A673 (cell line): ENCODE results near the gene CCDC148. TPM values are rescaled to one million over a fixed set of nuclear protein-coding genes. Genes with fewer than 3 reads are reported as not detected.
A peak's percentile ranks its signal among the peaks of the same experiment; 100 is the strongest.

Experiments
- BruUV-seq: library from RNA; stranded (reverse); fragments of 400-500 nt; replicated peaks from 2 replicates; lab custom pipeline; 2021; lab: Mats Ljungman, UMichigan
- CTCF ChIA-PET: fragments of 300-600 bp; sonication (Branson Sonifier 250); formaldehyde crosslinking; loops from one replicate; lab custom pipeline; 2022; ENCODE audit warnings: antibody characterized with exemption; lab: Charles Lee
- POLR2A ChIA-PET: fragments of 300-600 bp; sonication (Branson Sonifier 250); formaldehyde crosslinking; loops from one replicate; lab custom pipeline; 2022; ENCODE audit warnings: antibody characterized with exemption; ENCODE audit not compliant: low non-redundant PET; lab: Charles Lee
- DNase-seq: peaks from one replicate; pipeline ENCODE4 v3.0.0-alpha.2; 2015; ENCODE audit warnings: low spot score
- H3K27ac ChIP-seq: fragments of 200-600 bp; sonication (generic); 2 replicates; pipeline ENCODE4 v1.5.1; 2016; ENCODE audit warnings: mixed run types, low read depth, mild to moderate bottlenecking, mixed read lengths, antibody characterized with exemption, low read length; ENCODE audit not compliant: poor library complexity, severe bottlenecking
- H3K27me3 ChIP-seq: fragments of 200-600 bp; sonication (generic); replicated peaks from 2 replicates; pipeline ENCODE4 v1.6.1; 2017; ENCODE audit warnings: mixed run types, low read depth, mild to moderate bottlenecking, mixed read lengths, antibody characterized with exemption, low read length; ENCODE audit not compliant: insufficient read depth, poor library complexity
- H3K36me3 ChIP-seq: fragments of 200-600 bp; sonication (generic); 2 replicates; pipeline ENCODE4 v1.6.1; 2016; ENCODE audit warnings: mixed run types, mild to moderate bottlenecking, mixed read lengths, antibody characterized with exemption, low read length; ENCODE audit not compliant: insufficient read depth, poor library complexity, severe bottlenecking
- H3K4me1 ChIP-seq: fragments of 200-600 bp; sonication (generic); 2 replicates; pipeline ENCODE4 v1.6.1; 2017; ENCODE audit warnings: mixed run types, mild to moderate bottlenecking, mixed read lengths, antibody characterized with exemption, low read length; ENCODE audit not compliant: insufficient read depth, poor library complexity, severe bottlenecking
- H3K4me3 ChIP-seq: fragments of 200-600 bp; sonication (generic); 2 replicates; pipeline ENCODE4 v1.5.1; 2016; ENCODE audit warnings: low read depth, mixed run types, mild to moderate bottlenecking, mixed read lengths, low read length; ENCODE audit not compliant: poor library complexity, severe bottlenecking
- H3K9me3 ChIP-seq: fragments of 200-600 bp; sonication (generic); 2 replicates; pipeline ENCODE4 v1.6.1; 2016; ENCODE audit warnings: mixed run types, low read depth, mild to moderate bottlenecking, mixed read lengths, antibody characterized with exemption, low read length; ENCODE audit not compliant: poor library complexity, severe bottlenecking
- CTCF ChIP-seq: fragments of 300-800, 200-600 bp; sonication (generic); conservative IDR thresholded peaks from 2 replicates; pipeline ENCODE4 v1.5.1; 2017; ENCODE audit warnings: low read depth, mild to moderate bottlenecking, antibody characterized with exemption, low read length, moderate library complexity, mixed read lengths
- EZH2 ChIP-seq: fragments of 200-600 bp; sonication (generic); IDR thresholded peaks from 2 replicates; pipeline ENCODE4 v1.6.1; 2017; ENCODE audit warnings: borderline replicate concordance, low read depth, mild to moderate bottlenecking, mixed read lengths, antibody characterized with exemption, low read length; ENCODE audit not compliant: poor library complexity, severe bottlenecking
- intact Hi-C: fragments of 100-400 bp; cut with micrococcal nuclease; formaldehyde crosslinking; loops from one replicate; pipeline ENCODE4 v1.10.0; 2022; ENCODE audit not compliant: unreplicated experiment
- total RNA-seq: library from RNA; stranded (reverse); gene quantifications from 2 replicates; pipeline ENCODE4 v1.2.3, GENCODE V29; 2021

The CCDC148 gene
- total RNA-seq, 1 experiment from 2014 or later: 0.90 TPM

DNA sequence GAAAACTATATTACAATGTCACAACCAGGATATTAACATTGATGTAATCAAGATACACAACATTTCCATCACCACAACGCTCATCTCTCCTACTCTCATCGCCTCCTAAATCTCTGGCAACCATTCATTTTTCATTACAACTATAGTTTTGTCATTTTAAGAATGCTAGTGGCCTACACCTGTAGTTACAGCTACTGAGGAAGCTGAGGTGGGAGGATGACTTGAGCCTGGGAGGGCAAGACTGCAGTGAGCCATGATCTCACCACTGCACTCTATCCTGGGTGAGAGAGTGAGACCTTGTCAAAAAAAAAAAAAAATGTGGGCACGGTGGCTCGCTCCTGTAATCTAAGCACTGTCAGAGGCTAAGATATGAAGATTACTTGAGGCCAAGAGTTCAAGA, 10.7 kb upstream of the CCDC148 start:
- intact Hi-C loops: no loop called here
- Histone ChIP-seq H3K36me3 (no peaks in the 10 kb centered on the region), H3K4me3 (no peak overlapping the region), H3K27ac (no peak overlapping the region), H3K4me1 (peaks cover 18% of the 10 kb centered on the region), H3K9me3 (no peaks in the 10 kb centered on the region), H3K27me3 (no peaks in the 10 kb centered on the region)
- no peak for TF ChIP-seq EZH2
- TF ChIP-seq CTCF: no peak
- CTCF ChIA-PET: interaction anchor here (0.5 kb wide), 1 partner anchor 431 kb away, joined by 3 read pairs; no protein-coding TSS in a partner anchor
- POLR2A ChIA-PET: no interaction called here
- DNase-seq: no peak
- BruUV-seq: no TSS peak

GRCh38 chr2:158464426-158465281, 8.1 kb upstream of the CCDC148 start:
- Histone ChIP-seq H3K4me1 (peaks cover 31% of the 10 kb centered on the region), H3K27me3 (no peaks in the 10 kb centered on the region), H3K4me3 (no peak overlapping the region), H3K27ac (no peak overlapping the region), H3K36me3 (no peaks in the 10 kb centered on the region), H3K9me3 (no peaks in the 10 kb centered on the region)
- intact Hi-C loops: loop anchor here (5.0 kb wide), 1 partner anchor 78 kb away; no protein-coding TSS in a partner anchor
- no peak for DNase-seq
- TF ChIP-seq EZH2 (no peak), CTCF (peak; percentile 68)
- BruUV-seq: no TSS peak
- CTCF ChIA-PET: no interaction called here
- POLR2A ChIA-PET: no interaction called here

DNA sequence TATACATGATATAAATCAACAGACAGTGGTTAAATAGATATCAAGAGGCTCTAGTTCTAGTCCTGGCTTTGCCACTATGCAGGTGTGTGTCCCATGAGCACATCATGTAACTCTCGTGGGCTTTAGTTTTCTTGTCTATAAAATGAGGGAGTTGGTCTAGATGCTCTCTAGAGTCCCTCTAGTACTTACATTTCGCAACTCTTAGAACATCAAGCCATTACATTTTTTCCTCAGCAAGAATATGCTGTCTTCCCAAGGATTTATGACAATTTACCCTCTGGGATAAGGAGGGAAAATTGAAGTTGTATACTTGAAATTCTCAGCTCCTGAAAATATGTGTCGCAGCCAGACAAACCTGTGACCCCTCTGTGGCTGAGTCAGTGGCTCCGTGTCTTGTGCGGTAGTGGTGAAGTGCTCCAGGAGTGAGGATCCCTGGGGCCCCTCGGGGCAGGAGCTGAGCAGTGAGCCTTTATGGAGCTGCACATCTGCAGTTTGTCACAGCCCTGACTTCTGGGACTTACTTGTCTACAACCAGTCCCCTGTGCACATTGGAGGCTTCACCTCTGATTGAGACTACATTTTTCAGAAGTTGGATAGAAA, 7.0 kb upstream of the CCDC148 start:
- Histone ChIP-seq H3K27me3 (no peaks in the 10 kb centered on the region), H3K4me1 (peaks cover 42% of the 10 kb centered on the region), H3K27ac (no peak overlapping the region), H3K36me3 (no peaks in the 10 kb centered on the region), H3K4me3 (no peak overlapping the region), H3K9me3 (no peaks in the 10 kb centered on the region)
- POLR2A ChIA-PET: no interaction called here
- DNase-seq: peak; percentile 23
- TF ChIP-seq EZH2 (no peak), CTCF (no peak)
- CTCF ChIA-PET: no interaction called here
- intact Hi-C loops: loop anchor here (5.0 kb wide), 1 partner anchor 79 kb away; no protein-coding TSS in a partner anchor
- BruUV-seq: no TSS peak
